ENCODE data around the gene ADGRF4. TPM values are rescaled to one million over a fixed set of nuclear protein-coding genes. Genes with fewer than 3 reads are reported as not detected.

The ADGRF4 gene
- total and polyA plus RNA-seq, 9 of the 15 experiments (the other 6 are each of a cell fraction or from before 2014, with no cell fraction given) = not detected

DNA sequence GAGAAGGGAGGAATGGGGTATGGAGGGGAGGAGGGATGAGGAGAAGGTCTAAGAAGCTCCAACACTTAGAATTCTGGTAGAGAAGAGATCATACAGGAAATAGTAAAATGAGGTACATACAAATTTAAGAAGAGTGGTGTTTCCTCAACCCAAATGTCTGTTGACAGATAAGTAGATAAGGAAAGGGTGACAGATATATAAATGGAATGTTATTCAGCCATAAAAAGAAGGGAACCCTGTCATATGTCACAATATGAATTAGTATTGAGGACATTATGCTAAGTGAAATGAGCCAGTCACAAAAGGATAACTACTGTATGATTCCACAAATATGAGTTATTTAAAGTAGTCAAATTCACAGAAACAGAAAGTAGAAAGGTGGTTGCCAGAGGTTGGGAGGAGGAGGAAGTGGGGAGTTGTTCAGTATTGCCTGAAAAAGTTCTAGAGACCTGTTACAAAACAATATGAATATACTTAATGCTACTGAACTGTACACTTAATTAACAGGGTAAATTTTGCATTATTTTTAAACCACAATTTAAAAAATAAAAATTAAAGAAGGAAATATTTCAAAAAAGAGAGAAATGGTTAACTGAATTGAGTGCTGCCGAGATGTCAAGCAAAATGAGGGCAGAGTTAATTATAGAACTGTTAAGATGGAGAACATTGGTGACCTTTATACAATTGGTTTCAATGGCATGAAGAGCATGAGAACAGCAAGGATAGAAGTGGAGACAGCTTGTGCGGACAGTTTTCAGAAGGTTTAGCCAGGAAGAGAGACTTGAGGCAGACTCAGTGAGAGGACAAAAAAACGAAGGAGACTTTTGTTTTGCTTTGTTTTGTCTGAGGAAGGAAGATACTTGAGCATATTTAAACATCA lies 47.6 kb upstream of the ADGRF4 start (continued):
- TF ChIP-seq NR0B1 (IDR thresholded peaks at IDR 0.05; ENCODE audit: partially characterized antibody) = no peak
- TF ChIP-seq RB1 (IDR thresholded peaks at IDR 0.05; ENCODE audit: low read depth) = no peak
- no peak for TF ChIP-seq BHLHE40 (IDR thresholded peaks at IDR 0.05; ENCODE audit: low read length)
- peak; percentile 45; the same call in 1 of the 2 replicates for TF ChIP-seq SMARCE1 (IDR thresholded peaks at IDR 0.05)
- no peak for TF ChIP-seq ESRRA (IDR thresholded peaks at IDR 0.05; ENCODE audit: borderline replicate concordance, low read depth)
- TF ChIP-seq ATF6 (CRISPR knock-in tag; IDR thresholded peaks at IDR 0.05) = no peak
- TF ChIP-seq HLTF (IDR thresholded peaks at IDR 0.05) = no peak
- TF ChIP-seq ZEB2 (IDR thresholded peaks at IDR 0.05) = no peak
- TF ChIP-seq ZNF551 (CRISPR knock-in tag; IDR thresholded peaks at IDR 0.05) = no peak
- no peak for TF ChIP-seq NFATC3 (IDR thresholded peaks at IDR 0.05)
- TF ChIP-seq, protein P1, sequence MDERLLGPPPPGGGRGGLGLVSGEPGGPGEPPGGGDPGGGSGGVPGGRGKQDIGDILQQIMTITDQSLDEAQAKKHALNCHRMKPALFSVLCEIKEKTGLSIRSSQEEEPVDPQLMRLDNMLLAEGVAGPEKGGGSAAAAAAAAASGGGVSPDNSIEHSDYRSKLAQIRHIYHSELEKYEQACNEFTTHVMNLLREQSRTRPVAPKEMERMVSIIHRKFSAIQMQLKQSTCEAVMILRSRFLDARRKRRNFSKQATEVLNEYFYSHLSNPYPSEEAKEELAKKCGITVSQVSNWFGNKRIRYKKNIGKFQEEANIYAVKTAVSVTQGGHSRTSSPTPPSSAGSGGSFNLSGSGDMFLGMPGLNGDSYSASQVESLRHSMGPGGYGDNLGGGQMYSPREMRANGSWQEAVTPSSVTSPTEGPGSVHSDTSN (CRISPR knock-in tag; IDR thresholded peaks at IDR 0.05; ENCODE audit: low read depth) = no peak
- TF ChIP-seq, protein P1 (tag; conservative IDR thresholded peaks at IDR 0.05; ENCODE audit: low read depth) = peak; percentile 69; the same call in 1 of the 2 replicates
- peak; percentile 86 for TF ChIP-seq MEIS2 (IDR thresholded peaks at IDR 0.05; ENCODE audit: partially characterized antibody)
- no peak for TF ChIP-seq ZMIZ1 (IDR thresholded peaks at IDR 0.05; ENCODE audit: low read depth in 2 of 2, low read length in 2 of 2)
- TF ChIP-seq KHSRP (IDR thresholded peaks at IDR 0.05) = no peak
- TF ChIP-seq TAL1 (IDR thresholded peaks at IDR 0.05) = no peak
- TF ChIP-seq POLR2AphosphoS2 (IDR thresholded peaks at IDR 0.05; ENCODE audit: low read length) = no peak
- no peak for TF ChIP-seq FOXJ3 (CRISPR knock-in tag; IDR thresholded peaks at IDR 0.05)

All from K562 (cell line).